WTC11 (cell line): ENCODE measurements around the gene TEX35.

Experiments
- EMX1 ChIP-seq: fragments of 250-450 bp; sonication (Bioruptor Pico); IDR thresholded peaks from 2 replicates; pipeline ENCODE4 v1.8.0; 2021; ENCODE audit warnings: mild to moderate bottlenecking
- MXD4 ChIP-seq: fragments of 250-450 bp; sonication (Bioruptor Pico); IDR thresholded peaks from 2 replicates; pipeline ENCODE4 v1.8.0; 2021; ENCODE audit warnings: mild to moderate bottlenecking, moderate library complexity, borderline replicate concordance
- NR1H2 ChIP-seq: sonication (generic); formaldehyde crosslinking; IDR thresholded peaks from 2 replicates; pipeline ENCODE4 v1.9.0; 2021; ENCODE audit warnings: mild to moderate bottlenecking, moderate library complexity, missing genetic modification reagents
- TF ChIP-seq, protein P1 (sequence below): fragments of 200-600 bp; IDR thresholded peaks from 2 replicates; pipeline ENCODE4 v1.8.0; 2022; ENCODE audit warnings: antibody characterized with exemption
- TF ChIP-seq, protein P2 (sequence below): sonication (generic); formaldehyde crosslinking; IDR thresholded peaks from 2 replicates; pipeline ENCODE4 v1.8.1; 2023; ENCODE audit warnings: mild to moderate bottlenecking, missing genetic modification reagents, moderate library complexity
- TF ChIP-seq, protein P3 (sequence below): sonication (generic); formaldehyde crosslinking; conservative IDR thresholded peaks from 2 replicates; pipeline ENCODE4 v1.8.1; 2022; ENCODE audit warnings: mild to moderate bottlenecking, missing genetic modification reagents
- TF ChIP-seq, protein P4 (sequence below): sonication (generic); formaldehyde crosslinking; IDR thresholded peaks from 2 replicates; pipeline ENCODE4 v1.8.0; 2023; ENCODE audit warnings: missing genetic modification reagents, mild to moderate bottlenecking, borderline replicate concordance
- TF ChIP-seq, protein P5 (sequence below): sonication (generic); formaldehyde crosslinking; conservative IDR thresholded peaks from 2 replicates; pipeline ENCODE4 v1.8.1; 2023; ENCODE audit warnings: mild to moderate bottlenecking, low read depth, missing genetic modification reagents, moderate library complexity

DNA sequence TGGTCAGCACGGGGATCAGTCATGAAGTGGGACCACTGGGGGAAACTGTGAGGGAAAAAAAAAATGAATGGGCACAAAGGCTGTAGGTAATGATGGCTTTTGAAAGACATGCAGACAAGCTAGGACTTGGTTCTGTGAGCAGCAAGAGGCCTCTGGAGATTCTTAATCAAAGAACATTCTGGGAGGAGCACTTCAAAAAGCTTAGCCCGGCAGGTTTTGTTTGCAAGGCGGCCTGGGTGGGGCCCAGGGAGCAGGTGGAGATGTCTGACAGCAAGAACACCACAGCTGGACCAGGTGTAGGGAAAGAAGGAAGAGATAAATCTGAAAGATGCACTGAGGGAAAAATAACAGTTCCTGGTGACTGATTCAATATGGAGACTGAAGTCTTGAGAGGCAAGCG is 6.0 kb downstream of the TEX35 start:
- TF ChIP-seq, protein P1, sequence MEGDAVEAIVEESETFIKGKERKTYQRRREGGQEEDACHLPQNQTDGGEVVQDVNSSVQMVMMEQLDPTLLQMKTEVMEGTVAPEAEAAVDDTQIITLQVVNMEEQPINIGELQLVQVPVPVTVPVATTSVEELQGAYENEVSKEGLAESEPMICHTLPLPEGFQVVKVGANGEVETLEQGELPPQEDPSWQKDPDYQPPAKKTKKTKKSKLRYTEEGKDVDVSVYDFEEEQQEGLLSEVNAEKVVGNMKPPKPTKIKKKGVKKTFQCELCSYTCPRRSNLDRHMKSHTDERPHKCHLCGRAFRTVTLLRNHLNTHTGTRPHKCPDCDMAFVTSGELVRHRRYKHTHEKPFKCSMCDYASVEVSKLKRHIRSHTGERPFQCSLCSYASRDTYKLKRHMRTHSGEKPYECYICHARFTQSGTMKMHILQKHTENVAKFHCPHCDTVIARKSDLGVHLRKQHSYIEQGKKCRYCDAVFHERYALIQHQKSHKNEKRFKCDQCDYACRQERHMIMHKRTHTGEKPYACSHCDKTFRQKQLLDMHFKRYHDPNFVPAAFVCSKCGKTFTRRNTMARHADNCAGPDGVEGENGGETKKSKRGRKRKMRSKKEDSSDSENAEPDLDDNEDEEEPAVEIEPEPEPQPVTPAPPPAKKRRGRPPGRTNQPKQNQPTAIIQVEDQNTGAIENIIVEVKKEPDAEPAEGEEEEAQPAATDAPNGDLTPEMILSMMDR = no peak
- TF ChIP-seq EMX1 (CRISPR knock-in tag) = no peak
- TF ChIP-seq MXD4 (CRISPR knock-in tag) = no peak
- TF ChIP-seq, protein P2, sequence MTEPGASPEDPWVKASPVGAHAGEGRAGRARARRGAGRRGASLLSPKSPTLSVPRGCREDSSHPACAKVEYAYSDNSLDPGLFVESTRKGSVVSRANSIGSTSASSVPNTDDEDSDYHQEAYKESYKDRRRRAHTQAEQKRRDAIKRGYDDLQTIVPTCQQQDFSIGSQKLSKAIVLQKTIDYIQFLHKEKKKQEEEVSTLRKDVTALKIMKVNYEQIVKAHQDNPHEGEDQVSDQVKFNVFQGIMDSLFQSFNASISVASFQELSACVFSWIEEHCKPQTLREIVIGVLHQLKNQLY (CRISPR knock-in tag) = no peak
- TF ChIP-seq, protein P3, sequence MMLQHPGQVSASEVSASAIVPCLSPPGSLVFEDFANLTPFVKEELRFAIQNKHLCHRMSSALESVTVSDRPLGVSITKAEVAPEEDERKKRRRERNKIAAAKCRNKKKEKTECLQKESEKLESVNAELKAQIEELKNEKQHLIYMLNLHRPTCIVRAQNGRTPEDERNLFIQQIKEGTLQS (CRISPR knock-in tag) = no peak
- no peak for TF ChIP-seq NR1H2 (CRISPR knock-in tag)
- TF ChIP-seq, protein P4, sequence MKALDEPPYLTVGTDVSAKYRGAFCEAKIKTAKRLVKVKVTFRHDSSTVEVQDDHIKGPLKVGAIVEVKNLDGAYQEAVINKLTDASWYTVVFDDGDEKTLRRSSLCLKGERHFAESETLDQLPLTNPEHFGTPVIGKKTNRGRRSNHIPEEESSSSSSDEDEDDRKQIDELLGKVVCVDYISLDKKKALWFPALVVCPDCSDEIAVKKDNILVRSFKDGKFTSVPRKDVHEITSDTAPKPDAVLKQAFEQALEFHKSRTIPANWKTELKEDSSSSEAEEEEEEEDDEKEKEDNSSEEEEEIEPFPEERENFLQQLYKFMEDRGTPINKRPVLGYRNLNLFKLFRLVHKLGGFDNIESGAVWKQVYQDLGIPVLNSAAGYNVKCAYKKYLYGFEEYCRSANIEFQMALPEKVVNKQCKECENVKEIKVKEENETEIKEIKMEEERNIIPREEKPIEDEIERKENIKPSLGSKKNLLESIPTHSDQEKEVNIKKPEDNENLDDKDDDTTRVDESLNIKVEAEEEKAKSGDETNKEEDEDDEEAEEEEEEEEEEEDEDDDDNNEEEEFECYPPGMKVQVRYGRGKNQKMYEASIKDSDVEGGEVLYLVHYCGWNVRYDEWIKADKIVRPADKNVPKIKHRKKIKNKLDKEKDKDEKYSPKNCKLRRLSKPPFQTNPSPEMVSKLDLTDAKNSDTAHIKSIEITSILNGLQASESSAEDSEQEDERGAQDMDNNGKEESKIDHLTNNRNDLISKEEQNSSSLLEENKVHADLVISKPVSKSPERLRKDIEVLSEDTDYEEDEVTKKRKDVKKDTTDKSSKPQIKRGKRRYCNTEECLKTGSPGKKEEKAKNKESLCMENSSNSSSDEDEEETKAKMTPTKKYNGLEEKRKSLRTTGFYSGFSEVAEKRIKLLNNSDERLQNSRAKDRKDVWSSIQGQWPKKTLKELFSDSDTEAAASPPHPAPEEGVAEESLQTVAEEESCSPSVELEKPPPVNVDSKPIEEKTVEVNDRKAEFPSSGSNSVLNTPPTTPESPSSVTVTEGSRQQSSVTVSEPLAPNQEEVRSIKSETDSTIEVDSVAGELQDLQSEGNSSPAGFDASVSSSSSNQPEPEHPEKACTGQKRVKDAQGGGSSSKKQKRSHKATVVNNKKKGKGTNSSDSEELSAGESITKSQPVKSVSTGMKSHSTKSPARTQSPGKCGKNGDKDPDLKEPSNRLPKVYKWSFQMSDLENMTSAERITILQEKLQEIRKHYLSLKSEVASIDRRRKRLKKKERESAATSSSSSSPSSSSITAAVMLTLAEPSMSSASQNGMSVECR (CRISPR knock-in tag) = no peak
- TF ChIP-seq, protein P5, sequence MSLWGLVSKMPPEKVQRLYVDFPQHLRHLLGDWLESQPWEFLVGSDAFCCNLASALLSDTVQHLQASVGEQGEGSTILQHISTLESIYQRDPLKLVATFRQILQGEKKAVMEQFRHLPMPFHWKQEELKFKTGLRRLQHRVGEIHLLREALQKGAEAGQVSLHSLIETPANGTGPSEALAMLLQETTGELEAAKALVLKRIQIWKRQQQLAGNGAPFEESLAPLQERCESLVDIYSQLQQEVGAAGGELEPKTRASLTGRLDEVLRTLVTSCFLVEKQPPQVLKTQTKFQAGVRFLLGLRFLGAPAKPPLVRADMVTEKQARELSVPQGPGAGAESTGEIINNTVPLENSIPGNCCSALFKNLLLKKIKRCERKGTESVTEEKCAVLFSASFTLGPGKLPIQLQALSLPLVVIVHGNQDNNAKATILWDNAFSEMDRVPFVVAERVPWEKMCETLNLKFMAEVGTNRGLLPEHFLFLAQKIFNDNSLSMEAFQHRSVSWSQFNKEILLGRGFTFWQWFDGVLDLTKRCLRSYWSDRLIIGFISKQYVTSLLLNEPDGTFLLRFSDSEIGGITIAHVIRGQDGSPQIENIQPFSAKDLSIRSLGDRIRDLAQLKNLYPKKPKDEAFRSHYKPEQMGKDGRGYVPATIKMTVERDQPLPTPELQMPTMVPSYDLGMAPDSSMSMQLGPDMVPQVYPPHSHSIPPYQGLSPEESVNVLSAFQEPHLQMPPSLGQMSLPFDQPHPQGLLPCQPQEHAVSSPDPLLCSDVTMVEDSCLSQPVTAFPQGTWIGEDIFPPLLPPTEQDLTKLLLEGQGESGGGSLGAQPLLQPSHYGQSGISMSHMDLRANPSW (CRISPR knock-in tag) = no peak
